DOHH2 (cell line): Measurements from ENCODE around the gene SCGB1C1.

Experiments
- CTCF ChIP-seq: fragments of 200-600 bp; sonication (generic); IDR thresholded peaks from one replicate; pipeline ENCODE4 v1.5.1; 2014; ENCODE audit warnings: antibody characterized with exemption, mild to moderate bottlenecking, low read depth, low read length; ENCODE audit not compliant: poor library complexity, severe bottlenecking
- EZH2phosphoT487 ChIP-seq: fragments of 200-600 bp; sonication (generic); IDR thresholded peaks from 2 replicates; pipeline ENCODE4 v1.6.1; 2017; ENCODE audit warnings: borderline replicate concordance, mild to moderate bottlenecking, antibody characterized with exemption, low read length, moderate library complexity, mixed read lengths

- no peak for TF ChIP-seq CTCF
- no peak for TF ChIP-seq EZH2phosphoT487
These were observed 35.0 kb downstream of the SCGB1C1 start for GRCh38 chr11:227824-228379.
